SK-N-SH (cell line): ENCODE results near the gene SESTD1.

ENCODE experiments used
- CTCF ChIP-seq: fragments of 200-600 bp; sonication (generic); IDR thresholded peaks from 2 replicates; pipeline ENCODE4 v1.6.1; 2017; ENCODE audit warnings: antibody characterized with exemption, mild to moderate bottlenecking, moderate library complexity
- GABPA ChIP-seq: IDR thresholded peaks from 2 replicates; pipeline ENCODE4 v1.4.0; 2012; ENCODE audit warnings: low read depth, mild to moderate bottlenecking
- REST ChIP-seq: IDR thresholded peaks from 2 replicates; pipeline ENCODE4 v1.6.1; 2012; ENCODE audit warnings: mild to moderate bottlenecking, low read depth, low read length, moderate library complexity
- RFX5 ChIP-seq: IDR thresholded peaks from 2 replicates; pipeline ENCODE4 v1.6.1; 2012; ENCODE audit warnings: mild to moderate bottlenecking, improper control_type of control experiment, low read length
- SIN3A ChIP-seq: IDR thresholded peaks from 2 replicates; pipeline ENCODE4 v1.6.1; 2012; ENCODE audit warnings: low read depth, mild to moderate bottlenecking, low read length, moderate library complexity, borderline replicate concordance
- TF ChIP-seq, protein P1 (sequence below): fragments of 150-350 bp; IDR thresholded peaks from 2 replicates; pipeline ENCODE4 v1.6.1; 2016; ENCODE audit warnings: mild to moderate bottlenecking, low read depth, low read length

DNA sequence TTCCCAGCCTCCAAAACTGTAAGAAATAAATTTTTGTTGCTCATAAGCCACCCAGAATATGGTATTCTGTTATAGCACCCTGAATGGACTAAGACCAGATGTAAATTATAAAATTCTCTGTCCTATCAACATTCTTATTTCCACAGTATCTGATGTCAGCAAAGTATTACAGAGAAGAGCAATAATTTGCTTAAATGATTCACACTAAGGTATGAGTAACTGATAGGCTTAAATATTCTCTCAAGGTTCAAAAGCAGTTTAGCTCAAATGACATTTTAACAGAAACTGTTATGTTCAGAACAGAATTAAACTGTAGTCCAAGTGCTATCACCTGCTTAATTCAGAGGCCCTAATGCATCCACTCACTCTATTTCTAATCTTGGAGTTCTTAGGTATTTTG lies 12.8 kb downstream of the SESTD1 start:
- TF ChIP-seq SIN3A (no peak), GABPA (no peak), CTCF (no peak), REST (no peak), RFX5 (no peak)
- TF ChIP-seq, protein P1, sequence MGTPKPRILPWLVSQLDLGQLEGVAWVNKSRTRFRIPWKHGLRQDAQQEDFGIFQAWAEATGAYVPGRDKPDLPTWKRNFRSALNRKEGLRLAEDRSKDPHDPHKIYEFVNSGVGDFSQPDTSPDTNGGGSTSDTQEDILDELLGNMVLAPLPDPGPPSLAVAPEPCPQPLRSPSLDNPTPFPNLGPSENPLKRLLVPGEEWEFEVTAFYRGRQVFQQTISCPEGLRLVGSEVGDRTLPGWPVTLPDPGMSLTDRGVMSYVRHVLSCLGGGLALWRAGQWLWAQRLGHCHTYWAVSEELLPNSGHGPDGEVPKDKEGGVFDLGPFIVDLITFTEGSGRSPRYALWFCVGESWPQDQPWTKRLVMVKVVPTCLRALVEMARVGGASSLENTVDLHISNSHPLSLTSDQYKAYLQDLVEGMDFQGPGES, result no peak
